ENCODE data around the gene TRAPPC6A. TPM values are rescaled to one million over a fixed set of nuclear protein-coding genes. Genes with fewer than 3 reads are reported as not detected.

Gene TRAPPC6A
- total and polyA plus RNA-seq, 2 experiments from 2014 or later, result 29.4 to 74.7 TPM

GRCh38 chr19:45184115-45184514 is 6.1 kb upstream of the TRAPPC6A start:
- H3K27me3 ChIP-seq (ENCODE audit: insufficient read depth), result peaks cover 6% of the 10 kb centered on the region; the same call in 1 of the 2 replicates
- H2AFZ ChIP-seq, result no peak overlapping the region
- no peak overlapping the region for H3K27ac ChIP-seq (ENCODE audit: low read depth)
- no peaks in the 10 kb centered on the region for H3F3A ChIP-seq (replicated peaks; ENCODE audit: low read depth)
- H3K4me2 ChIP-seq, result no peak overlapping the region
- H3K4me3 ChIP-seq, result no peak overlapping the region
- H4K20me1 ChIP-seq (replicated peaks; ENCODE audit: insufficient read depth), result no peaks in the 10 kb centered on the region
- no peak for TF ChIP-seq NANOG (IDR thresholded peaks at IDR 0.05; ENCODE audit: borderline replicate concordance)
- no peak for TF ChIP-seq CREB1 (CRISPR knock-in tag; IDR thresholded peaks at IDR 0.05; ENCODE audit: low read depth)
- no peak for TF ChIP-seq ETS1 (IDR thresholded peaks at IDR 0.05)
- no peak for TF ChIP-seq STAT1 (IDR thresholded peaks at IDR 0.05; ENCODE audit: unreplicated experiment)
- TF ChIP-seq ZNF462 (CRISPR knock-in tag; IDR thresholded peaks at IDR 0.05), result no peak
- no peak for TF ChIP-seq EZH2phosphoT487 (IDR thresholded peaks at IDR 0.05; ENCODE audit: unreplicated experiment)
- no peak for TF ChIP-seq EZH2 (IDR thresholded peaks at IDR 0.05; ENCODE audit: low read depth, unreplicated experiment)
- no peak for TF ChIP-seq CTCF (conservative IDR thresholded peaks at IDR 0.05; ENCODE audit: low read depth in 2 of 2)
- no peak for TF ChIP-seq REST (IDR thresholded peaks at IDR 0.05; ENCODE audit: unreplicated experiment)
- no peak for TF ChIP-seq POLR2AphosphoS5 (IDR thresholded peaks at IDR 0.05; ENCODE audit: low read depth)
- TF ChIP-seq ZNF114 (CRISPR knock-in tag; IDR thresholded peaks at IDR 0.05), result no peak
- TF ChIP-seq JUNB (IDR thresholded peaks at IDR 0.05; ENCODE audit: unreplicated experiment), result no peak
- TF ChIP-seq ZNF331 (CRISPR knock-in tag; IDR thresholded peaks at IDR 0.05; ENCODE audit: low read depth), result no peak
- ATAC-seq (no peak), DNase-seq (ENCODE audit: low spot score) (no peak)
- Mint-ChIP-seq H3K36me3 (ENCODE audit: low read depth) (0 out of 3 replicates have a peak, but pooled peaks cover 3% of the 10 kb centered on the region), H3K27ac (no peak overlapping the region), H3K27me3 (ENCODE audit: insufficient read depth, low read depth, poor library complexity) (peaks cover 18% of the 10 kb centered on the region), H3K9me3 (no peaks in the 10 kb centered on the region), H3K4me3 (no peak overlapping the region), H3K4me1 (peaks cover 2% of the 10 kb centered on the region; the same call in 2 of the 3 replicates)
- no peaks in the 10 kb centered on the region for H3K36me3 ChIP-seq (ENCODE audit: insufficient read depth)
- H3K4me1 ChIP-seq (ENCODE audit: insufficient read depth), result peaks cover 3% of the 10 kb centered on the region; the same call in 1 of the 2 replicates
- no peaks in the 10 kb centered on the region for H3K9me2 ChIP-seq (ENCODE audit: insufficient read depth)
- peaks cover 9% of the 10 kb centered on the region for H3K79me2 ChIP-seq (replicated peaks; ENCODE audit: insufficient read depth)
